GM11168 (cell line): ENCODE data around the gene SAMD4A.

ENCODE experiments used
- in situ Hi-C: fragments of 300-500 bp; cut with MboI; formaldehyde crosslinking; loops from one replicate; pipeline ENCODE4 v1.12.0; 2022; ENCODE audit warnings: low sequenced_read_pairs; ENCODE audit not compliant: unreplicated experiment

The SAMD4A gene

GRCh38 chr14:54650331-54650958 is 83.5 kb downstream of the SAMD4A start:
- in situ Hi-C loops = no loop called here

- in situ Hi-C loops = no loop called here
Observed at GRCh38 chr14:54650959-54651351, 84.0 kb downstream of the SAMD4A start.

GRCh38 chr14:54651649-54652048 is 84.7 kb downstream of the SAMD4A start:
- in situ Hi-C loops = no loop called here

GRCh38 chr14:54652188-54652587 is 85.3 kb downstream of the SAMD4A start:
- in situ Hi-C loops = no loop called here

- in situ Hi-C loops = no loop called here
Observed at GRCh38 chr14:54652605-54653052, 85.7 kb downstream of the SAMD4A start.

GRCh38 chr14:54653712-54654469 is 87.0 kb downstream of the SAMD4A start:
- in situ Hi-C loops = no loop called here

GRCh38 chr14:54654605-54655004 is 87.7 kb downstream of the SAMD4A start:
- in situ Hi-C loops = no loop called here

GRCh38 chr14:54658836-54659235 is 91.9 kb downstream of the SAMD4A start:
- in situ Hi-C loops = no loop called here

GRCh38 chr14:54659365-54659764 is 92.4 kb downstream of the SAMD4A start:
- in situ Hi-C loops = no loop called here

GRCh38 chr14:54660604-54661111 is 93.7 kb downstream of the SAMD4A start:
- in situ Hi-C loops = no loop called here

- in situ Hi-C loops = no loop called here
Observed at GRCh38 chr14:54662491-54663133, 95.7 kb downstream of the SAMD4A start.

GRCh38 chr14:54664961-54665360 is 98.0 kb downstream of the SAMD4A start:
- in situ Hi-C loops = no loop called here

GRCh38 chr14:54665946-54666345 is 99.0 kb downstream of the SAMD4A start:
- in situ Hi-C loops = no loop called here

GRCh38 chr14:54667026-54667744 is 100.3 kb downstream of the SAMD4A start:
- in situ Hi-C loops = no loop called here

- in situ Hi-C loops = no loop called here
Observed at GRCh38 chr14:54667764-54668163, 100.8 kb downstream of the SAMD4A start.

GRCh38 chr14:54669721-54670561 is 103.0 kb downstream of the SAMD4A start:
- in situ Hi-C loops = no loop called here

GRCh38 chr14:54671537-54671936 is 104.6 kb downstream of the SAMD4A start:
- in situ Hi-C loops = no loop called here

- in situ Hi-C loops = no loop called here
Observed at GRCh38 chr14:54672181-54672580, 105.3 kb downstream of the SAMD4A start.

GRCh38 chr14:54672688-54673087 is 105.8 kb downstream of the SAMD4A start:
- in situ Hi-C loops = no loop called here
